Psoas muscle (tissue), 8 donors: Measurements from ENCODE around the gene CPED1. TPM values are rescaled to one million over a fixed set of nuclear protein-coding genes. Genes with fewer than 3 reads are reported as not detected.

Experiments
- ATAC-seq, 4 donors: fragments of 200-7000 bp; cut with Tn5 transposase; one replicate each; pipeline ENCODE4 v1.9.1; 2020; ENCODE audit warnings: moderate library complexity in 3 of 4, mild to moderate bottlenecking in 2 of 4
- DNase-seq, 2 donors: peaks; one replicate each; pipeline ENCODE4 v3.0.0-alpha.2; 2020
- H3K27ac ChIP-seq: fragments of 200-600 bp; one replicate; pipeline ENCODE4 v1.8.0; 2022
- H3K27me3 ChIP-seq, 3 donors: fragments of 200-600 bp in 1 of 3; one replicate each; pipeline versions ENCODE4 v1.6.1 to v1.8.0; 2013 to 2022; ENCODE audit warnings: low read length in 2 of 3, mild to moderate bottlenecking in 2 of 3, moderate library complexity in 1 of 3; ENCODE audit not compliant: insufficient read depth in 3 of 3
- H3K36me3 ChIP-seq, 2 donors: fragments of 200-600 bp in 1 of 2; one replicate each; pipeline versions ENCODE4 v1.6.1 to v1.8.0; 2013 to 2022; ENCODE audit warnings: low read depth in 1 of 2, mild to moderate bottlenecking in 1 of 2, moderate library complexity in 1 of 2; ENCODE audit not compliant: insufficient read depth in 1 of 2
- H3K4me1 ChIP-seq: fragments of 200-600 bp; one replicate; pipeline ENCODE4 v1.8.0; 2022
- H3K4me3 ChIP-seq: fragments of 200-600 bp; one replicate; pipeline ENCODE4 v1.8.0; 2022; ENCODE audit warnings: mild to moderate bottlenecking
- H3K9me3 ChIP-seq: fragments of 200-600 bp; one replicate; pipeline ENCODE4 v1.8.0; 2022
- CTCF ChIP-seq: fragments of 200-600 bp; IDR thresholded peaks from one replicate; pipeline ENCODE4 v1.8.0; 2022; ENCODE audit warnings: antibody characterized with exemption
- WGBS, 3 donors: extraction: QIAGEN DNeasy Blood & Tissue Kit; methylation state at CpG; one replicate each; pipeline versions ENCODE4 v1.1.6 to v1.1.7; 2013; 5-methylcytosine and 5-hydroxymethylcytosine counted together
- intact Hi-C, 2 donors: fragments of 100-400 bp; cut with DNase I; formaldehyde crosslinking; loops; one replicate each; pipeline versions ENCODE4 v1.11.0 to v1.14.2; 2022
- polyA plus RNA-seq, 3 donors: library from polyadenylated mRNA; stranded (reverse); fragments of 200-250 nt; gene quantifications; one replicate each; pipeline ENCODE4 v1.2.3, GENCODE V29; 2013
- total RNA-seq, 4 donors: library from RNA; stranded (reverse); fragmentation: NEBNext Ultra II Directional in 2 of 4; extraction: Animal tissue kit (Norgen Biotek cat#: 25700) in 2 of 4; gene quantifications; one replicate each; pipeline versions ENCODE4 v1.2.1 to v1.2.4, GENCODE V29; 2021 to 2023
- donor health status: healthy with polysubstance abuse.
- donor health status: DM: no; HTN: no; CAD: no; lungs with moderate emphysema.
- donor health status: Bipolar disorder and iron deficiency.
- donor health status: healthy.
- donor health status: DM: yes; HTN: yes; CAD: no.
- donor health status: DM: no; HTN: no; CAD: no.
- donor health status: DM: no; HTN: no; CAD: no.
- donor health status: DM: yes; HTN: yes; CAD: no.

CPED1 gene
- total and polyA plus RNA-seq, 7 donors = 0.90 to 39.2 (median 12.0) TPM

GRCh38 chr7:121151774-121152221 lies 163.3 kb downstream of the CPED1 start:
- Histone ChIP-seq H3K4me1 (no peaks in the 10 kb centered on the region), H3K27ac (no peak overlapping the region), H3K4me3 (no peak overlapping the region), H3K27me3 (no peaks in the 10 kb centered on the region), H3K36me3 (peaks cover 0 to 26% of the 10 kb centered on the region in 2 donors), H3K9me3 (no peaks in the 10 kb centered on the region)
- WGBS, 3 donors = 67 to 70% (median 70%) methylated on average over 2 of the region's 2 CpGs
- DNase-seq (no peak), ATAC-seq (no peak)
- TF ChIP-seq CTCF = no peak
- intact Hi-C loops = no loop called here

- Histone ChIP-seq H3K36me3 (peaks cover 0 to 26% of the 10 kb centered on the region in 2 donors), H3K9me3 (no peaks in the 10 kb centered on the region), H3K27me3 (no peaks in the 10 kb centered on the region), H3K4me1 (no peaks in the 10 kb centered on the region), H3K27ac (no peak overlapping the region), H3K4me3 (no peak overlapping the region)
- no peak for DNase-seq
- intact Hi-C loops = no loop called here
- 90 to 95% (median 91%) methylated on average over 1 of the region's 1 CpG for WGBS, 3 donors
- no peak for ATAC-seq
- no peak for TF ChIP-seq CTCF
These were observed 164.9 kb downstream of the CPED1 start for GRCh38 chr7:121153411-121153810.

GRCh38 chr7:121153995-121154394 lies 165.5 kb downstream of the CPED1 start:
- intact Hi-C loops = no loop called here
- WGBS, 3 donors = 96 to 100% (median 99%) methylated on average over 1 of the region's 1 CpG
- ATAC-seq (no peak), DNase-seq (no peak)
- no peaks in the 10 kb centered on the region for H3K4me1 ChIP-seq
- H3K4me3 ChIP-seq = no peak overlapping the region
- no peak overlapping the region for H3K27ac ChIP-seq
- no peaks in the 10 kb centered on the region for H3K9me3 ChIP-seq
- H3K27me3 ChIP-seq = no peaks in the 10 kb centered on the region
- peaks cover 0 to 22% of the 10 kb centered on the region in 2 donors for H3K36me3 ChIP-seq
- no peak for TF ChIP-seq CTCF

GRCh38 chr7:121156825-121157224 lies 168.3 kb downstream of the CPED1 start:
- H3K27me3 ChIP-seq = no peaks in the 10 kb centered on the region
- 55 to 79% (median 77%) methylated on average over 2 of the region's 2 CpGs for WGBS, 3 donors
- H3K27ac ChIP-seq = no peak overlapping the region

More at GRCh38 chr7:121156825-121157224, 168.3 kb downstream of the CPED1 start:
- intact Hi-C loops = no loop called here
- no peaks in the 10 kb centered on the region for H3K9me3 ChIP-seq
- ATAC-seq (no peak), DNase-seq (no peak)
- TF ChIP-seq CTCF = no peak
- peaks cover 0 to 8% of the 10 kb centered on the region in 2 donors for H3K36me3 ChIP-seq
- no peaks in the 10 kb centered on the region for H3K4me1 ChIP-seq
- H3K4me3 ChIP-seq = no peak overlapping the region
